ENCODE results near the gene CAVIN1.
"Not testable (repeated sequence)": the region's sequence is repeated elsewhere in the genome, so short reads cannot be mapped to it uniquely, and the experiment has no call there.

CAVIN1 gene

DNA sequence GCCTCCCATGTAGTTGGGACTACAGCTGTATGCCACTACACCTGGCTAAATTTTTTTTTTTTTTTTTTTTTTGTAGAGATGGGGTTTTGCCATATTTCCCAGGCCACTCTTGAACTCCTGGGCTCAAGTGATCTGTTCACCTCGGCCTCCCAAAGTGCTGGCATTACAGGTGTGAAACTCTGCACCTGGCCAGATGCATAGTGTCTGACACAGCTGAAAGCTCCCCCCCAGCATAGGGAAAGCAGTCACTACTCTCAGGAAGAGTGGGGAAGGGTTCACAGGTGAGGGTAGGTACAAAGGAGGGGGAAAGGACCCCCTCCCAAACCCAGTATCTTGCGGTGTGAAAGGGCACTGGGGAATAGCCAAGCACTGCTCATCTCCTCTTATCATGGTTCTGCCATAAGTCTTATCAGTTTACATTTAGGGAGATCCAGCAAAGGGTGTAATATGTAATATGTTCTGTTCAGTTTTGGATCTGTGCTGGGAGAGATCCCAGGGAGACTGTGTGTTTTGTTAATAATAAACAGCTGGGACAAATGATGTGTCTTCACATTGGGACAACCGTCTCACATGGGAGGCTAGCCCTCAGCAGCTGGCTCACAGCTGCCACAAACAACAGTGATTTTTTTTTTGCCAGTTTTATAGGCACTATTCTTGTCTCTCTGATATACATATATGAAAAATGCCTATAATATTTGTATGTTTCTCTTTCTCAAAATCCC, 6.8 kb upstream of the CAVIN1 start:
- DNase-seq, result no peak

DNA sequence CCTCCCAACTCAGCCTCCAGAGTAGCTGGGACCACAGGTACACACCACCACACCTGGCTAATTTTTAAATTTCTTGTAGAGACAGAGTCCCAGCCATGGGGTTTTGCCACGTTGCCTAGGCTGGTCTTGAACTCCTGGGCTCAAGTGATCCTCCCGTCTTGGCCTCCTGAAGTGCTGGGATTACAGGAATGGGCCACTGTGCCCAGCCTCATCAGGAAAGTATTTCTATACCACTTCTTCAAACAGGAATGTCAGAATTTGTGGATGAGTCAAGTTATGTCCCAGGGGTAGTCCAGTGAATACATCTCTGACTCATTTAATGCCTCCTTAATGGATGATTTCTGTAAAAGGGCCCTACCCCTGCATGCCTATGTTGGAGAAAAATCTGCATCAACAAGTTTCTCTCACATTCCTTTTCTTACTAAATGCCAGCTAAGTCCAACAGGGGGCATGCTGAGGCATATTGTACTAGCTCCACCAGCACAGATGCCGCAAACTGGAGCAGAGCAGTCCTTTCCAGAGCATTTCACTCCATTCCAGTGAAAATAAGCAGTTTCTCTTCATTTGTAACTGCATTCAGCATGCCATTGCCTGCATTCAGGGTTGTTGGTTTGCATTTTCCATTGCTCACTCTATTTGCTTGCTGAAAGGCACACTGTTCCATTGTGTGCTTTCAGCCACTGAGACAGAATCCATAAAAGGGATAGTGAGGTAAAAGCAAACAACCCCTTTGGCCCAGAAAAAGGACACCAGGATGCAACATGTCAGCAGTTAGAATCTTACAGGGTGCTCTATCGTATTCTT, 5.3 kb upstream of the CAVIN1 start:
- DNase-seq, result peak; percentile 93

DNA sequence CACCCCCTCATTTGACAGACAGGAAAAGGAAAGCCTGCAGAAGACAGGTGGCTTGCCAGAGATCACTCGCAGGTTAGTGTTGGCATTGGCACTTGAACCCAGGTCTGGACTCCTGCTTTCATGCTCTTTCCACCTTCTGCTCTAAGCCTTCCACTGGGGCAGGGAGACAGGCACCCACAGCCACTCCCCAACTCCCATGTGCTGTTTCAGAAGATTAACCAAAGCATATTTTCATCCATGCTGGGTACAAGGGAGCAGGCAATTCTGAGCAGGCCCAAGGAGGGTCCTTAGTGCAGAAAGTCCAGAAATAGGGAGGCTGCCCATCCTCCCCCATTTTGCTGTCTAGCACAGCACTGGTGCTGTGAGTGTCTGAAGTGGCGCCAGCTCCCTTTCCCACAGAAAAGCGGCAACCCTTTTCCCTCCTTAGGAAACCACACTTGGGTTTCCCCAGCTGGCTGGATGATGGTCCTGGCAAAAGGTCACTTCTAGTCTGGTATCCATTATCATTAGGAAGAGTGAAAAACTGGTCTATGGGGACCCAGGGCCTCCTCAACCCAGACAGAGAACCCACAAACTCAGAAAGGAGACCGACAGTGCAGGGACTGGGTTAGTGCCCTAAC, 2.0 kb upstream of the CAVIN1 start:
- DNase-seq, result no peak

DNA sequence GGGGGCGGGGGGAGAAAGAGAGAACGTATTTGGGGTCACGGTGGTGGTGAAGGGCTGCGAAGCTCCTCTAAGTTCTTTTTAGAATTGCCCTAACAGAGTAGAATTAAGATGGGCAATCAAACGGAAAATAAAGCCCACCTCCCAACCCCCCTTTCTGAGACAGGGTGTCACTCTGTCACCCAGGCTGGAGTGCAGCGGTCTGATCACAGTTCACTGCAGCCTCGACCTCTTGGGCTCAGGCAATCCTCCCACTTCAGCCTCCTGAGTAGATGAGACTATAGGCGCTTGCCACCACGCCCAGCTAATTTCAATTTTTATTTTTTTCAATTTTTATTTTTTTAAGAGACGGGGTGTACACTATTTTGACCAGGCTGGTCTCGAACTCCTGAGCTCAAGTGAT, 710 bp upstream of the CAVIN1 start:
- DNase-seq, result no peak

GRCh38 chr17:42422412-42422957, 571 bp downstream of the CAVIN1 start:
- DNase-seq, result peak; percentile 89

GRCh38 chr17:42421507-42422338, 1.3 kb downstream of the CAVIN1 start:
- peak; percentile 89 for DNase-seq

GRCh38 chr17:42421136-42421506, 1.9 kb downstream of the CAVIN1 start:
- no peak for DNase-seq

- DNase-seq, result not testable (repeated sequence)
Measured at GRCh38 chr17:42417981-42418380, 5.1 kb downstream of the CAVIN1 start.

DNA sequence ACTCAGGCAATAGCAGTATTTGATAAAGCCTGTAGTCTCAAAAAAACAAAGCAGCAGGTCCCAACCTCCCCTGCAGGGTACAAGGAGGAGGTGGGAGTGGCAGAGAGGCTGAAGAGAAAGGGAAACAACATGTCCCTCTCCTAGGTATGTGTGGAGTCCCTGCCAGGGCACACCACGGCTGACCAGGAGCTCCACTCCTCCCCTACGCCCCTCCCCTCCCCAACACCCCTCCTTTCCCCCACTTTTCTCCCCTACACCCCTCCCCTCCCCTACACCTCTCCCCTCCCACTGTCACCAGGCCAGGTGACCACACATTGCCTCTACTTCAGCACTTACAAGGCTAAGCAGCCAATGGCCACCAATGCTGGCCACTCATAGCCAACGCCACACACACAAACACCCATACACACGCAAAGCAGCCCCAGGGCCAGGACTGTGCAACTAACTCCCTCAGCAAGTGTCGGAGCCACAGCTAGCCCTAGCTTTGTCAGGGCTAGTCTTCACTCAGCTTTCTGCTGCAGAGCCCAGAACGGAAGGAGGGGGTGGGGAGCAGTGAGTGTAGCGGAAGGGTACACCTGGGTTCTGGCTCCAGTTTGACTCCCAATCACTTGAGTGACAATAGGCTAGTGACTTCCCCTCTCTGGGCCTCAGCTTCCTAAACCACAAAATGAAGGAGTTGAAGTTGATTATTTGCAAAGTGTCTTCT, 8.2 kb downstream of the CAVIN1 start:
- no peak for DNase-seq

- no peak for DNase-seq
Measured at GRCh38 chr17:42413464-42414040, 9.5 kb downstream of the CAVIN1 start.

DNA sequence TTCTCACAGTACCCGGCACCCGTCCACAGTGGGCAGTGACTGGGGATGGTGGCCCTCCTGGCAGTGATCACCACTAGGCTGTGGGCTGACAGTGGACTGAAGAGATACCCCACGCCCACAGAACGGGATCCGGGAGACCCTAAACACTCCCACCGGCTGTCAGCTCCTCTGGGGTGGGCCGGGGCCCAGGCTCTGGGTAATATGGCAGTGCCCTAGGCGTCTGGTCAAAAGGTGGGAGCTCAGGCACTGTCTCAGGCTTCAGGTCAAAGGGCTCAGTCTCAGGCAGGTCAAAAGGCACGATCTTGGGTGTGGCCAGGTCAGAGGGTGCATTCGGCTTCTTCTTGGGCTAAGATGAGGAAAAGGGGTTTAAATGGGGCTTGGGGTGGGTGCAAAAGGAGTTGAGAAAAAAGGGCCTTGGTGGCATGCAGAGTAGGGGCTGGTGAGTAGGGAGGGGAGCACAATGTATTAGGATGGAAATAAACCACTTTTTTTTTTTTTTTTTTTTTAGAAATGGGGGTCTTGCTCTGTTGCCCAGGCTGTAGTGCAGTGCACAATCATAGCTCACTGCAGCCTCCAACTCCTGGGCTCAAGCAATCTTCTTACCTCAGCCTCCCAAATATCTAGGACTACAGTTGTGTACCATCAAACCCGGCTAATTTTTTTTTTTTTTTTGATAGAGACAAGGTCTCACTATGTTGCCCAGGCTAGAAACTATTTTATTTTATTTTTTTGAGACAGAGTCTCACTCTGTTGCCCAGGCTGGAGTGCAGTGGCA, 11.0 kb downstream of the CAVIN1 start:
- no peak for DNase-seq

DNA sequence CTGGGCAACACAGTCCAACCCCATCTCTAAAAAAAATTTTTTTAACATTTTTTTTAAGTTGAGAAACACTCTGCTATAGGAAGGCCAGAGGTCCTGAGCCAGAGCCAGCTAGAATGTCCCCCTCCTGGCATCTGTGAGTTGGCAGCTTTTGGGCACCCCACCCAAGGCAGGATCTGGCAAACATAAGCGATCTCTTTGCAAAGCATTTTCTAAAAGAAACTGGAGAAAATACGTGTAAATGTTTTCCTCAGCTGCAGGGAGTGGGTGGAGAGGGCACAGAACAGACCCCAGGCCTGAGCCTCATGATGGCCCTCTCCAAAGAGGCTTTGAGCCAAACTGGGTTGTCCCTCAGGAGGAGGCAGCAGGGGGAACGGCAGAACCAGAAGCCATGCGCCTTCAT, 11.7 kb downstream of the CAVIN1 start:
- DNase-seq, result no peak

DNA sequence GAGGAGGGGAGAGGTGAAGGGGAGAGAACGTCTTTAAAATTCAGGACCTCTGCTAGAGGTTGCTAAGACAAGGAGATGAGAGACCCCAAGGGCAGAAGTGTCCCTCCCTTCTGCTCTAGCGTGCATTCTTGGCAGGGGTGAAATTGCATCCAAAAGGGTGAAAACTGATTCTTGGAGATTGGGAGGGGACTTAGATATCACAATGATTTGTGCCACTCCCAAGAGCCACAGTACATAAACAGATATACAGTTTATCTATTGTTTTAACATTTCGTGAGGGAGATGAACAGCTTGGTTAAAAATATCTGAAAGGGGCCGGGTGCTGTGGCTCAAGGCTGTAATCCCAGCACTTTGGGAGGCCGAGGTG, 12.8 kb downstream of the CAVIN1 start:
- no peak for DNase-seq

DNA sequence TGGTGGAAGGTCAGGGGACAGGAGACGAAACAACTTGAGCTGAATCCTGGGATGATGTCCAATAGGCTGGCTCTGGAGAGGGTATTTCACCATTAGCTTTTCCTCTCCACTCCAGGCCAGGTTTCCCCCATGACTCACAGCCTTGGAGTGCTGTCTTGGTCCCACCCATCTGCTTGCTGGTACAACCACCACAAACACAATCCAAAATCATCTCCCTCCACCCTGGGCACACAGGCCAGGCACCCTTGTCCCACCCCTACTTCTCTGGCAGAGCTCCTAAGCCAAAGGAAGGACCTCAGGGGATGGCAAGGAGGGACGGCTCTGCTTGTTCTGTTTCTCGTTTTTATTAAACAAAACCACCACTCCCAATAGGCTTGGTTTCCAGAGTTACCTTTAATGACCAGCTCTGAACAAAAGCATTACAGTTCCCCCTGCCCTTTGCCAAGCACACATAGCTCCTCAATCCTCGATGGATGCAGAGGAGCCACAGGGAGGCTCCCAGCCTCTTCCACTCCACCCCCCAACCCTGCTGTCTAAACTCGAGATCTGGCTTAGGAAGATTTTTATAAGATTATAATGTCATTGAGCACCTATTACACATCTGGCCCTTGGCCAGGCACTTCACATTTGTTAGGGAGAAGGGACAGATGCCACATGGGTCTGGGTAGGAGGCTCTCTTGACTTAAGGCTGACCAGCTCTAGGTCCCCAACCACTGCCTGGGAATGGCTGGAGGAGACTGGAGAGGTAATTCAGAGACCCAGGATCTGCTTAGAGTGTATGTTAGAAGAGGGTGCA, 13.3 kb downstream of the CAVIN1 start:
- peak; percentile 87 for DNase-seq

DNA sequence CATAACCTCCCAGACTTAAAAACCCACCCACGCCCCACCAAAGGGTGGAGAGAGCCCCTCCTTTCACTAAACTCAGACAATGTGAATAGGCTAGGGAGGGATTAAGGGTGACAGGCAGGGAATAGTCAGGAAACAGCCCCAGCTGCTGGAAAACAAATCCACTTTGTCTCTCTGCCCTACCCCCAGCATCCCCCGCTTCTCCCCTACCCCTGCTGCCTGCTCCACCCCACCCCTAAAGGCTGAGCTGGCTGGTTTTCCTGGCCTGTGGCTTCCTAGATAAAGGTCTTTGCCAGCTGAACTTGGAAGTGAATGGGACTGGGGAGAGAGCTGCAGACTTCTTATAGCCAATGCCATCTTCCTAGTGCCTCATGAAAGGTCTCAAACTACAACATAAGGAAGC, 15.0 kb downstream of the CAVIN1 start:
- no peak for DNase-seq

- DNase-seq, result peak; percentile 79
Measured at GRCh38 chr17:42407289-42407836, 15.7 kb downstream of the CAVIN1 start.

- DNase-seq, result no peak
Measured at GRCh38 chr17:42406615-42407288, 16.3 kb downstream of the CAVIN1 start.

DNA sequence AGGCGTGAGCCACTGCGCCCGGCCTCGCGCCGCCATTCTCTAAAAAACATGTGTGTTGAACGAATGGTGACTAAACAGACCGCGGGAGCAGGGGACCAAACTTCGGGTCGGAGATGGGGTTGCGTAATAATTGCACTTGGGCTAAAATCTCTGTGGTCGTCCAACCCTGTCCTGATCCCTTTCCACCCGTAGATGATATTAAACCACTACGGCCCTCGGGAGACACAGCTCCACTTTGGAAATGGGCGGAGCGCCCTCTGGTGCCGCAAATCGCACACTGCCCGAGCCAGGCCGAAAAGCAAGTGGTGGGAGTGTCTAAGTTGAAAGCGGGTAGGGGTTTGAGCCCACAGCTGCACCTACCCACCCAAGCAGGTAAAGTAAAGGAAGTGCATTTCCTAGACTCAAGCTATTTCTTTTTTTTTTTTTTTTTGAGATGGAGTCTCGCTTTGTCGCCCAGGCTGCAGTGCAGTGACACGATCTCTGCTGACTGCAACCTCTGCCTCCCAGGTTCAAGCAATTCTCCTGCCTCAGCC, 17.0 kb downstream of the CAVIN1 start:
- DNase-seq, result peak; percentile 92

GRCh38 chr17:42405076-42405475, 18.0 kb downstream of the CAVIN1 start:
- no peak for DNase-seq

All from islet precursor cell (in vitro differentiated cells).